HL-60 (cell line): ENCODE results near the gene GALNT12.

Source experiments
- DNase-seq, 2 experiments: peaks; one replicate each; pipeline ENCODE4 v3.0.0-alpha.2; 2010 to 2020; ENCODE audit warnings: low read depth in 1 of 2, low spot score in 1 of 2
- H3K27ac ChIP-seq: fragments of 250-450 bp; sonication (Bioruptor Pico); replicated peaks from 2 replicates; pipeline ENCODE4 v1.5.1; 2020; ENCODE audit warnings: mild to moderate bottlenecking, moderate library complexity
- H3K27me3 ChIP-seq: fragments of 250-450 bp; sonication (Bioruptor Pico); 2 replicates; pipeline ENCODE4 v1.5.1; 2021; ENCODE audit warnings: mild to moderate bottlenecking, moderate library complexity; ENCODE audit not compliant: insufficient read depth, poor library complexity, severe bottlenecking
- H3K4me3 ChIP-seq: replicated peaks from 2 replicates; pipeline ENCODE4 v1.5.1; 2011; ENCODE audit warnings: mild to moderate bottlenecking, control low read depth, low read length; ENCODE audit not compliant: insufficient read depth
- GABPA ChIP-seq: IDR thresholded peaks from 2 replicates; pipeline ENCODE4 v1.6.1; 2012; ENCODE audit warnings: low read depth
- POLR2AphosphoS5 ChIP-seq: IDR thresholded peaks from 2 replicates; pipeline ENCODE4 v1.6.1; 2012; ENCODE audit warnings: low read depth
- REST ChIP-seq: IDR thresholded peaks from 2 replicates; pipeline ENCODE4 v1.6.1; 2012; ENCODE audit warnings: low read depth; ENCODE audit not compliant: insufficient replicate concordance
- SPI1 ChIP-seq: IDR thresholded peaks from 2 replicates; pipeline ENCODE4 v1.6.1; 2012; ENCODE audit warnings: low read depth, mild to moderate bottlenecking, borderline replicate concordance
- TF ChIP-seq, protein P1 (sequence below): IDR thresholded peaks from one replicate; pipeline ENCODE4 v1.5.1; 2011; ENCODE audit warnings: low read length, control low read depth, inconsistent platforms; ENCODE audit not compliant: insufficient read depth

GALNT12 gene

DNA sequence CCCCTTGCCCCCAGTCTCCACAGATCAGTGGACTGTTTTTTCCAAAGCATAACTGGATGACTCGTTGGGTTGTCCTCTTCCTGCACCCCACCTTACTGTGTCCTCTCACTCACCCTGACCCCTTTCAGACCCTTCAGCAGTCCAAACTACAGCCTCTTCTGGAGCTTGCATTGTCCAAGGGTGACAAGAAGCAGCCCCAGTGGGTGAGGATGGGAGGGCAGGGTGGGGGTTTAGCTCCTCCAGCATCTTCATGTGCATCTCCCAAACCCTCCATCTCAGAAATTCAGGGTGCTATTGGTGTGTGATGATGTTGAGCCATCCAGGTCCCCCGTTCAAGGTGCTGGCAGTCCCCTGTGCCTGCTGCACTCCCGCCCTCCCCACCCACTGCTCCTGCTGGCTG lies 73.9 kb downstream of the GALNT12 start:
- no peak overlapping the region for H3K4me3 ChIP-seq
- TF ChIP-seq SPI1 (no peak), REST (no peak)
- no peaks in the 10 kb centered on the region for H3K27me3 ChIP-seq
- no peak overlapping the region for H3K27ac ChIP-seq
- no peak for DNase-seq

DNA sequence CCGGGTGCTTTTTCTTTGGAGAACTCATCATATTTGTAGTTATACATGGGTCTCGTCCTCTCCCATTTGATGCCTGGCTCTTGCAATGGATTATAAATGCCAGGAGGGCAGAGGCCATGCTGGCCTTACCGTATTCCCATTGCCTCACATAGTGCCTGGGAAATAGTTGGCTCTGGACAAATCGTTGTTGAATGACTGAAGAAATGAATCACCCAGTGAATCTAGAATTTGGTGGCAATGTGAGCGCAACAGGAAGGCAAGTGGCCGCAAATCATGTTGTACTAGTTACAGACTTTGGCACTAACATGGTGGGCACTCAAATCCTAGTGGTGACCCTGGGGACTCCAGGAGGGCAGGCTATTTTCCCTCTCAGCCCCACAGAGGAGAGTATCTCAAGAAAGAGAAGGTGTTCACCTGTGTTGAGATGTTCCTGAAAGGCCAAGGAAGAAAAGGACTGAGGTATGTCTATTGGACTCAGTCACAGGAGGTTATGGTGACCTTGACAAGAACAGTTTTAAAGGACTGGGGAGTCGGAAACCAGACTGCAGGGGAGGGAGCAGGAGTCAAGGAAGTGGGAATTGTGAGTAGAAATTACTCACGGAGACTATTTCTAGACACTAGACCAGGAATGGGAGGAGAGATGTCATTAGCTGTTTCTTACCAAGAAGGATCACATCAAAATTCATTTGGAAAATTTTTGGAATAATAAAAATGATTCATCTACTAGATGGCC lies 74.5 kb downstream of the GALNT12 start:
- no peak for TF ChIP-seq GABPA
- no peak for TF ChIP-seq REST
- no peak for TF ChIP-seq SPI1
- TF ChIP-seq, protein P1, sequence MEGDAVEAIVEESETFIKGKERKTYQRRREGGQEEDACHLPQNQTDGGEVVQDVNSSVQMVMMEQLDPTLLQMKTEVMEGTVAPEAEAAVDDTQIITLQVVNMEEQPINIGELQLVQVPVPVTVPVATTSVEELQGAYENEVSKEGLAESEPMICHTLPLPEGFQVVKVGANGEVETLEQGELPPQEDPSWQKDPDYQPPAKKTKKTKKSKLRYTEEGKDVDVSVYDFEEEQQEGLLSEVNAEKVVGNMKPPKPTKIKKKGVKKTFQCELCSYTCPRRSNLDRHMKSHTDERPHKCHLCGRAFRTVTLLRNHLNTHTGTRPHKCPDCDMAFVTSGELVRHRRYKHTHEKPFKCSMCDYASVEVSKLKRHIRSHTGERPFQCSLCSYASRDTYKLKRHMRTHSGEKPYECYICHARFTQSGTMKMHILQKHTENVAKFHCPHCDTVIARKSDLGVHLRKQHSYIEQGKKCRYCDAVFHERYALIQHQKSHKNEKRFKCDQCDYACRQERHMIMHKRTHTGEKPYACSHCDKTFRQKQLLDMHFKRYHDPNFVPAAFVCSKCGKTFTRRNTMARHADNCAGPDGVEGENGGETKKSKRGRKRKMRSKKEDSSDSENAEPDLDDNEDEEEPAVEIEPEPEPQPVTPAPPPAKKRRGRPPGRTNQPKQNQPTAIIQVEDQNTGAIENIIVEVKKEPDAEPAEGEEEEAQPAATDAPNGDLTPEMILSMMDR, result no peak
- TF ChIP-seq POLR2AphosphoS5, result no peak
- H3K27ac ChIP-seq, result no peak overlapping the region
- no peak for DNase-seq
- H3K27me3 ChIP-seq, result no peaks in the 10 kb centered on the region
- no peak overlapping the region for H3K4me3 ChIP-seq

GRCh38 chr9:98882569-98882923 lies 75.1 kb downstream of the GALNT12 start:
- Histone ChIP-seq H3K27ac (no peak overlapping the region), H3K27me3 (no peaks in the 10 kb centered on the region), H3K4me3 (no peak overlapping the region)
- no peak for DNase-seq
- no peak for TF ChIP-seq GABPA
- TF ChIP-seq SPI1, result no peak
- TF ChIP-seq POLR2AphosphoS5, result no peak
- no peak for TF ChIP-seq REST
- TF ChIP-seq, protein P1, result no peak
